Measurements from ENCODE around the gene APRT. TPM values are rescaled to one million over a fixed set of nuclear protein-coding genes. Genes with fewer than 3 reads are reported as not detected.

APRT gene
- total RNA-seq, 1 experiment from 2014 or later: 311 TPM

DNA sequence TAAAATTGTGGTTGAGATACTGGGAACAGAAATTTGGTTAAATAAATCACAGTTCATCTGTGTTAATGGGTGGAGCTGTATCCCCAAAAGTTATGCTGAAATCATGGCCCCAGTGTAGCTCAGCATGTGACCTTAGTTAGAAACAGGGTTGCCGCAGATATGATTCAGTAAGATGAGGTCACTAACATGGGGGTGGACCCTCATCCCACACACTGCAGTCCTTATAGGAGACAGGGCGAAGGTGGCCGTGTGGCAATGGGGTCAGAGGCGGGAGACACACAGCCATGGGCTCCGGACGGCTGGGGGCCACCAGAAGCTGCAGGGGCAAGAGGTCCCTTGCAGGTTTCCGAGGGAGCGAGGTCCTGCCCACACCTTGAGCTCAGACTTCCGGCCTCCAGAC lies 34.4 kb upstream of the APRT start:
- H3K9ac ChIP-seq (ENCODE audit: low read length): no peak overlapping the region
- H3K4me2 ChIP-seq (ENCODE audit: low read length): no peak overlapping the region
- RAD21 ChIA-PET (ENCODE audit: low non-redundant PET in 1 of 2, low total read pairs in 2 of 2, uncharacterized antibody in 2 of 2, unreplicated experiment in 2 of 2): no interaction called here
- POLR2A ChIA-PET: no interaction called here
- H3K27ac ChIP-seq (ENCODE audit: low read depth, low read length): no peak overlapping the region
- H3K9me2 ChIP-seq (ENCODE audit: insufficient read depth): no peaks in the 10 kb centered on the region
- no peaks in the 10 kb centered on the region for H3K79me2 ChIP-seq (ENCODE audit: insufficient read depth, low read length)
- DNase-seq (ENCODE audit: low read depth, low spot score) (no peak), ATAC-seq (no peak)
- CTCF ChIA-PET: no interaction called here
- intact Hi-C loops (cut with micrococcal nuclease): no loop called here
- H4K20me1 ChIP-seq (ENCODE audit: insufficient read depth): no peaks in the 10 kb centered on the region
- no peaks in the 10 kb centered on the region for H3K4me1 ChIP-seq (ENCODE audit: control insufficient read depth in 1 of 2, insufficient read depth in 2 of 2, low read length in 2 of 2)
- TF ChIP-seq POLR2A (IDR thresholded peaks at IDR 0.05; ENCODE audit: borderline replicate concordance, extremely low read depth, insufficient read depth, insufficient read length) (no peak), SIN3A (IDR thresholded peaks at IDR 0.05; ENCODE audit: low read depth) (no peak), ZFX (IDR thresholded peaks at IDR 0.05) (no peak), ZNF274 (IDR thresholded peaks at IDR 0.05; ENCODE audit: low read depth, low read length) (no peak), CEBPB (IDR thresholded peaks at IDR 0.05; ENCODE audit: low read depth) (no peak), POLR2AphosphoS5 (IDR thresholded peaks at IDR 0.05; ENCODE audit: low read depth, low read length) (no peak), EGR1 (IDR thresholded peaks at IDR 0.05; ENCODE audit: low read depth) (no peak), RAD21 (IDR thresholded peaks at IDR 0.05; ENCODE audit: low read depth) (no peak), FOSL1 (IDR thresholded peaks at IDR 0.05; ENCODE audit: low read depth) (no peak), YY1 (IDR thresholded peaks at IDR 0.05; ENCODE audit: extremely low read depth, insufficient replicate concordance, low read depth, low read length) (no peak), CBX3 (IDR thresholded peaks at IDR 0.05; ENCODE audit: low read depth) (no peak), SRF (IDR thresholded peaks at IDR 0.05; ENCODE audit: low read depth) (no peak), SP1 (IDR thresholded peaks at IDR 0.05; ENCODE audit: low read depth) (no peak)
- TF ChIP-seq, protein P1, sequence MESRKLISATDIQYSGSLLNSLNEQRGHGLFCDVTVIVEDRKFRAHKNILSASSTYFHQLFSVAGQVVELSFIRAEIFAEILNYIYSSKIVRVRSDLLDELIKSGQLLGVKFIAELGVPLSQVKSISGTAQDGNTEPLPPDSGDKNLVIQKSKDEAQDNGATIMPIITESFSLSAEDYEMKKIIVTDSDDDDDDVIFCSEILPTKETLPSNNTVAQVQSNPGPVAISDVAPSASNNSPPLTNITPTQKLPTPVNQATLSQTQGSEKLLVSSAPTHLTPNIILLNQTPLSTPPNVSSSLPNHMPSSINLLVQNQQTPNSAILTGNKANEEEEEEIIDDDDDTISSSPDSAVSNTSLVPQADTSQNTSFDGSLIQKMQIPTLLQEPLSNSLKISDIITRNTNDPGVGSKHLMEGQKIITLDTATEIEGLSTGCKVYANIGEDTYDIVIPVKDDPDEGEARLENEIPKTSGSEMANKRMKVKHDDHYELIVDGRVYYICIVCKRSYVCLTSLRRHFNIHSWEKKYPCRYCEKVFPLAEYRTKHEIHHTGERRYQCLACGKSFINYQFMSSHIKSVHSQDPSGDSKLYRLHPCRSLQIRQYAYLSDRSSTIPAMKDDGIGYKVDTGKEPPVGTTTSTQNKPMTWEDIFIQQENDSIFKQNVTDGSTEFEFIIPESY (IDR thresholded peaks at IDR 0.05; ENCODE audit: extremely low read depth, insufficient replicate concordance, low read length): no peak
- TF ChIP-seq, protein P2, sequence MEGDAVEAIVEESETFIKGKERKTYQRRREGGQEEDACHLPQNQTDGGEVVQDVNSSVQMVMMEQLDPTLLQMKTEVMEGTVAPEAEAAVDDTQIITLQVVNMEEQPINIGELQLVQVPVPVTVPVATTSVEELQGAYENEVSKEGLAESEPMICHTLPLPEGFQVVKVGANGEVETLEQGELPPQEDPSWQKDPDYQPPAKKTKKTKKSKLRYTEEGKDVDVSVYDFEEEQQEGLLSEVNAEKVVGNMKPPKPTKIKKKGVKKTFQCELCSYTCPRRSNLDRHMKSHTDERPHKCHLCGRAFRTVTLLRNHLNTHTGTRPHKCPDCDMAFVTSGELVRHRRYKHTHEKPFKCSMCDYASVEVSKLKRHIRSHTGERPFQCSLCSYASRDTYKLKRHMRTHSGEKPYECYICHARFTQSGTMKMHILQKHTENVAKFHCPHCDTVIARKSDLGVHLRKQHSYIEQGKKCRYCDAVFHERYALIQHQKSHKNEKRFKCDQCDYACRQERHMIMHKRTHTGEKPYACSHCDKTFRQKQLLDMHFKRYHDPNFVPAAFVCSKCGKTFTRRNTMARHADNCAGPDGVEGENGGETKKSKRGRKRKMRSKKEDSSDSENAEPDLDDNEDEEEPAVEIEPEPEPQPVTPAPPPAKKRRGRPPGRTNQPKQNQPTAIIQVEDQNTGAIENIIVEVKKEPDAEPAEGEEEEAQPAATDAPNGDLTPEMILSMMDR (IDR thresholded peaks at IDR 0.05 in 2 of 3, conservative IDR thresholded peaks at IDR 0.05 in 1 of 3; ENCODE audit: borderline replicate concordance in 1 of 3, insufficient read depth in 1 of 3, low read depth in 2 of 3, low read length in 2 of 3): no peak
- TF ChIP-seq, protein P3, sequence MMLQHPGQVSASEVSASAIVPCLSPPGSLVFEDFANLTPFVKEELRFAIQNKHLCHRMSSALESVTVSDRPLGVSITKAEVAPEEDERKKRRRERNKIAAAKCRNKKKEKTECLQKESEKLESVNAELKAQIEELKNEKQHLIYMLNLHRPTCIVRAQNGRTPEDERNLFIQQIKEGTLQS (IDR thresholded peaks at IDR 0.05): no peak
- no peaks in the 10 kb centered on the region for H3K9me3 ChIP-seq (ENCODE audit: control insufficient read depth in 1 of 2, insufficient read depth in 1 of 2, low read depth in 1 of 2, low read length in 2 of 2)
- H3K4me3 ChIP-seq (replicated peaks in 1 of 2; ENCODE audit: low read depth in 1 of 2, low read length in 2 of 2): no peak overlapping the region
- no peaks in the 10 kb centered on the region for H3K36me3 ChIP-seq (ENCODE audit: control insufficient read depth in 1 of 2, insufficient read depth in 2 of 2, low read length in 2 of 2)
- no TSS peak for BruUV-seq (replicated peaks)
- no peaks in the 10 kb centered on the region for H3K27me3 ChIP-seq (ENCODE audit: insufficient read depth, low read length)
- no peak overlapping the region for H2AFZ ChIP-seq (ENCODE audit: low read depth, low read length, poor library complexity, severe bottlenecking)
